Stimulated activated effector memory CD8-positive, alpha-beta T cell treated with anti-CD3 and anti-CD28 coated beads, Interleukin-12 subunit alpha, Interleukin-12 subunit beta, amount 100 ng/mL, for 72 hours (primary cell): ENCODE measurements around the gene CDC42.

ENCODE experiments used
- ATAC-seq: fragments of 150-1000 bp; cut with Tn5 transposase; 2 replicates; pipeline ENCODE4 v1.10.0; 2021
- DNase-seq, 2 donors: peaks; one replicate each; pipeline ENCODE4 v3.0.0; 2021 to 2022; ENCODE audit warnings: low spot score in 2 of 2
- H3K27ac Mint-ChIP-seq: one replicate; pipeline ENCODE4 v1.8.0; 2022; ENCODE audit warnings: mild to moderate bottlenecking, mixed read lengths
- H3K36me3 Mint-ChIP-seq: one replicate; pipeline ENCODE4 v1.8.0; 2022; ENCODE audit warnings: mild to moderate bottlenecking, mixed read lengths
- H3K4me1 Mint-ChIP-seq: one replicate; pipeline ENCODE4 v1.8.0; 2022; ENCODE audit warnings: mixed read lengths
- H3K4me3 Mint-ChIP-seq: one replicate; pipeline ENCODE4 v1.8.0; 2022; ENCODE audit warnings: mild to moderate bottlenecking, mixed read lengths
- H3K9me3 Mint-ChIP-seq: one replicate; pipeline ENCODE4 v1.8.0; 2022; ENCODE audit warnings: mixed read lengths

The CDC42 gene

DNA sequence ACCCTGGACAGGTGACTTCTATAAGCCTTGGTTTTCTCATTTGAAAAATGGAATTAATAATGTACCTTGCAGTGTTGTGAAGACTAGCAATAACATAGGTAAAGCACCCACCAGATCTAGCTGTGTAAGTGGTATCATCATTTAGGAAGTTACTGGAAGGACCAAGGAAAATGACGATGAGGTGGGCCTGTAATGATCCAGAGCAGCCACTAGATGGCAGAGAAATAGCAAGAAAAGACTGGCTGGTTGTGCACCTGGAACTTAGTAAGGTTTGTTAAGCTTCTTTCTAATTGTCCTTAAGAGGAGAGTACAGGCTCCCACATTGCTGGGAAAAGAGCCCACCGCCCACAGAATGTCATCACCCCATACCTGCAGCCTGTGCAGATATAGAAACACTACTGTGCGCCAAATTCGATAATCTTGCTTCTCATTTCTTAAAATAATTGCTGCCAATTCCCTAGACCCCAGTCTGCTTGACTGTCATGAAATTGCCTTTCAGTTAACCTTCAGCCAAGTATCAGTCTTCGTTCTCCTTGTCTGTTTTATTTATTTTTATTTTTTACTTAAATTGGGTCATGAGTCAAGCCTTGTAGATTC, 53.2 kb downstream of the CDC42 start:
- Mint-ChIP-seq H3K4me3 (peak overlapping the region; percentile 19), H3K4me1 (peaks cover 64% of the 10 kb centered on the region), H3K9me3 (no peaks in the 10 kb centered on the region), H3K36me3 (peaks cover 76% of the 10 kb centered on the region), H3K27ac (peak overlapping the region; percentile 79)
- DNase-seq (no peak), ATAC-seq (peak; percentile 49)

DNA sequence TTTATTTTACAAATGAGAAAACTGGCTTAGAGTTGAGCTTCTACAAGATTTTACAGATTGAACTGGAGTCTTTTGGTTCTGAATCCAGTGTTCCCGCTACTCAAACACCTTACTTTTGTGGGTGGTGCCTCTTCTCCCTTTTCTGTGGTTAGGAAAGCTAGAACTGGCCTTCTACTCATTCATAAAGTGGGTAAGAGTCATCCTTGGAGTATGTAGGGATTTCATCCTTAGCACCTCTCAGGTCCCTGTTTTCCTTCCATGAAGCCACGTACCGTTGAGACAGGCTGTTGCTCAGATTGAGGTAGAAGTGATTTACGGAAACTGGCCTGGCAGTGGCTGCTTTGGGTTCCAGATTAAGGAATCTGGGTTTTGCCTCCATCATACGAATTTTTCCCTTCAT, 54.6 kb downstream of the CDC42 start:
- DNase-seq, result no peak
- Mint-ChIP-seq H3K4me3 (no peak overlapping the region), H3K9me3 (no peaks in the 10 kb centered on the region), H3K36me3 (peaks cover 76% of the 10 kb centered on the region), H3K27ac (no peak overlapping the region), H3K4me1 (peaks cover 67% of the 10 kb centered on the region)
- no peak for ATAC-seq

DNA sequence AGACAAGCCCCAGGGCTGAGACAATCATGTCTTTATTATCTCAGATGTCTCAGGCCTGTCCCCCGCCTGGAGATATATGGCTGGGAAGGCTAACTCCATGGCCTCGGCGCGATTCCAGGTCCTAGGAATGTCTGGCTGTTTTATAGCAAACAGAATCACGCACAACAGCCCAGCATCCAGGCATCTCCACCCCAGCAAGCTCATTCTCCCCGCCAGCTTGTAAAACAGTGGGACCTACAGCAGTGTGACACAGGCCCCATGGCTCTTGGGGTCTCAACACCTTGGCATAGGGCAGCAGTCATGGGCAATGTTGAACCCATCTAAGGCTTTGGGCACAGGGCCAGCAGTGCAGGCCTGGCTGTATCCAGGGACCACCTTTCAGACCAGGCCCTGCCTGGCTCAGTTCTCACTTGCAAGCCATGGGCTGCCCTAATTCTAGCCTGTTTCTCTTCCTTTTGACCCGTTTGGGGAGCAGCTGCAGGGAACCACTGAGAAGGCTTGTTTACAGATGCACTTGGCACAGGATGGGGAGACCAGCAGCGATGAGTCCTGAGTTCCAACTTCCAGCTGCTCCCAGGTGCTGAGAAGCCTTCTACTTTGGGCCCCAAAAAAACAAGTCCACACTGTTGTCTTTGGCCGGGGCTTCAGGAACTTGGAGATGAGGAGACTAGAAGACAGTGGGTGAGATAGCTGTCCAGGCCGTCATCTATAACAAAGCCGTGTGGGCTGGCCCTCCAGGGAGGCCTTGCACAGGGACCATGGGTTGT, 56.0 kb downstream of the CDC42 start:
- Mint-ChIP-seq H3K4me3 (no peak overlapping the region), H3K27ac (peak overlapping the region; percentile 65), H3K9me3 (no peaks in the 10 kb centered on the region), H3K4me1 (peaks cover 65% of the 10 kb centered on the region), H3K36me3 (peaks cover 83% of the 10 kb centered on the region)
- no peak for ATAC-seq
- no peak for DNase-seq

DNA sequence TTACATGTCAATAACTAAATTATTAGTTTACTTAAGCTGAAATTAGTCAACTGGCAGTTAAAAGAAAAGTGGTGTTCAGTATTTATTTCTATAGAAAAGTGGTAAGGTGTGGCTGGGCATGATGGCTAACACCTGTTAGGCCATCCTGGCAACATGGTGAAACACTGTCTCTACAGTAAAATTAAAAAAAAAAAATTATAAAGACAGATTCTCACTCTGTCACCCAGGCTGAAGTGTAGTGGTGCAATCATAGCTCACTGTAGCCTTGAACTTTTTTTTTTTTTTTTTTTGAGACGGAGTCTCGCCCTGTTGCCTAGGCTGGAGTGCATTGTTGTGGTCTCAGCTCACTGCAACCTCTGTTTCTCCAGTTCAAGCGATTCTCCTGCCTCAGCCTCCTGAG, 57.5 kb downstream of the CDC42 start:
- Mint-ChIP-seq H3K9me3 (no peaks in the 10 kb centered on the region), H3K4me1 (peaks cover 55% of the 10 kb centered on the region), H3K4me3 (no peak overlapping the region), H3K36me3 (peaks cover 89% of the 10 kb centered on the region), H3K27ac (no peak overlapping the region)
- no peak for ATAC-seq
- DNase-seq, result no peak

DNA sequence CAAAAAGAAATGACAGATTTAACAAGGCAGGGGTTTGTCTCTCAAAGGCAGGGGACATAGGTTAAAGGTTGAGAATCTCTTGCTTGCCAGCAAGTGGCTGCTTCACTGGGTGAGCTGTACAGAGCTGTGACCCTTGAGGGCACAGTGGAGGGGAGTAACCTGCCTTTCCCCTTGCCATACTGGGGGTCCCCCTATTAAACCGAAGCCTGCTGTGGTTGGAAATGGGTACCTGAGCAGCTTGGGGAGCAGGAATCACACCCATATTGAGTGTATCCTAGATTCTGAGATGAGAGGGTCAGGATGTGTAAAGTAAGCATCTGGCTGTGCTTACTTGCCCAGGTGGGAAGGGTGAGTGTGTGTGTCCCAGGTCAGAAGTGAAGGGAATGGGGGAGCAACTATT, 58.6 kb downstream of the CDC42 start:
- Mint-ChIP-seq H3K27ac (peak overlapping the region; percentile 88), H3K4me3 (no peak overlapping the region), H3K36me3 (peaks cover 82% of the 10 kb centered on the region), H3K9me3 (no peaks in the 10 kb centered on the region), H3K4me1 (peaks cover 57% of the 10 kb centered on the region)
- DNase-seq (no peak), ATAC-seq (no peak)

DNA sequence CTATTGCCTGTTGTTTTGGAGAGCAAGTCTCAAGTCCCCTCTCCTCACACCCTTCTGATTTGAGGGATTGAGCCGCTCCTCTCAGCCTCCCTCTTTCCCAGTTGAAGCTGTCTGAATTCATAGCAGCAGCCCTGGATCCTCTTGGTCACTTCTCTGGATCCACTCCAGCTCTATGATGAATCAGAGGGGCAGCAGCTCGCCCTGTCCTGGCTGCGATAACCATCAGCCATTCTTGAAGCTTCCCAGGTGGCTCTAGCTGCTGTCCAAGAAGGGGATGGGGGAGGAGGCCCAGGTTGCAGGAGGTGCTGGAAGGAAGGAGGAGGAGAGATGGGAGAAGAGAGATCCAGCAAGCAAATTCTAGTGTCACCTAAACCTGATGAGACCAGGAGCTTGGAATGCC, 59.1 kb downstream of the CDC42 start:
- H3K4me1 Mint-ChIP-seq, result peaks cover 57% of the 10 kb centered on the region
- DNase-seq (no peak), ATAC-seq (no peak)
- H3K36me3 Mint-ChIP-seq, result peaks cover 84% of the 10 kb centered on the region
- H3K27ac Mint-ChIP-seq, result peak overlapping the region; percentile 88
- H3K4me3 Mint-ChIP-seq, result no peak overlapping the region
- H3K9me3 Mint-ChIP-seq, result no peaks in the 10 kb centered on the region

DNA sequence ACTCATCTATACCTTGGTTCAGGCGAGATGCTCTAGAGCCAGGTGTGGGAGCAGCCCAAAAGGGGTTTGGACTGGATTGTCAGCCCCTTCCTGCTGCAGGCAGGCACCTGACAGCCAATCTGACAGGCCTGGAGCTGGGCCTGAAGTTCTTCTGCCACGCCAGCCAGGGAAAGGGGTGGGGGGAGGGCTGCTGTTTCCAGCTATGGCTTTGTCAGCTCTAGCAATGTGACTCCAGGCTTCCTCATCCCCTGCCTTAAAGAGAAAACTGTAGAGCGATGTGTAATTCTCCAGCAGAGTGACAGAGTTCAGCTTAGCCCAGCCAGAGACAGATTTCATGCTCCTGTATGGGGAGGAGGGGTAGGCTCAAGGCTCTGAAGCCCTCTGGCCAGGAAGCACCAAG, 60.0 kb downstream of the CDC42 start:
- Mint-ChIP-seq H3K36me3 (peaks cover 84% of the 10 kb centered on the region), H3K4me1 (peaks cover 62% of the 10 kb centered on the region), H3K27ac (peak overlapping the region; percentile 88), H3K4me3 (no peak overlapping the region), H3K9me3 (no peaks in the 10 kb centered on the region)
- DNase-seq (no peak), ATAC-seq (no peak)

DNA sequence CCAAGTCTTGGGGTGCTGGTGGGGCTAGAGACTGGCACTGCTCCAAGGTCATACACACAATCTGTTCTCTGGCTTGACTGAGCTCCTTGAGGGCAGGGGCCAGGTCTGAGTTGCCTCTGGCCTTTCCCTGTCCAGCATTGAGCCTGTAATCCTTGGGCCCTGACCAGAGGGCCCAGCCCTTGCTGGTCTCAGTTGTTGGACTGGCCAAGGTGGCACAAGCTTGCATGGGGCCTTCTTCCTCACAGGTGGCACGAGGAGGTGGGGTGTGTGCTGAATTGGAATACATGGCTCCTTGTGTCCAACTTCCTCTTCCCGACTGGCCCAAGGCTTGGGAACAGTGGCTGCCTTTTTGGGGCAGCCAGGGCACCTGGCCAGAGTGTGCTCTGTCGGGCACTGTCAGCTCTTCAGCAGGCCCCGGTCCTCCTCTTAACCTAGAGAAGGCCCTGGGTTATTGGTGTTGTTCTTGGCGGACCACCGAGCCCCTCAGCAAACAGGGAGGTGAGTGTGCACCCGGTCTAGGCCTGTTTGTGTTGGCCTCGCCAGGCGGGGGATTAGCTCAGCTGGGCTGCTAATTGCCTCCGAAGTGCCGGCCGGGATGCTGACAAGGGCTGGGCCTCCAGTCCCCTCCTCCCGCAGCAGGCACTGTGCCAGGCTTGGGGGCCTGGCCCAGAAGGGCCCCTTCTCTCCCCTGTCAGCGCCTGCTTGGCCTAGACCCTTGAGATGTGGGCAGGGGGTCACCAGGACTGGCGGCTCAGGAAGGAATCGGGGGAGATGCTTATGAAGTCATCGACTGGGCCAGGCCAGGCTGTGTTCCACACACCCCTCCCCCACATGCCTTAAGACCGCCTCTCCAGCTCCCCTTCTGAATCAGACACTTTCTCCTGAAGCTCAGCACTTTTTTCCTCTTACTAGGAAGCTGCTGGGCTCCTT, 61.8 kb downstream of the CDC42 start:
- Mint-ChIP-seq H3K4me1 (peaks cover 51% of the 10 kb centered on the region), H3K4me3 (no peak overlapping the region), H3K27ac (peak overlapping the region; percentile 20), H3K9me3 (no peaks in the 10 kb centered on the region), H3K36me3 (peaks cover 81% of the 10 kb centered on the region)
- no peak for ATAC-seq
- DNase-seq, result no peak

DNA sequence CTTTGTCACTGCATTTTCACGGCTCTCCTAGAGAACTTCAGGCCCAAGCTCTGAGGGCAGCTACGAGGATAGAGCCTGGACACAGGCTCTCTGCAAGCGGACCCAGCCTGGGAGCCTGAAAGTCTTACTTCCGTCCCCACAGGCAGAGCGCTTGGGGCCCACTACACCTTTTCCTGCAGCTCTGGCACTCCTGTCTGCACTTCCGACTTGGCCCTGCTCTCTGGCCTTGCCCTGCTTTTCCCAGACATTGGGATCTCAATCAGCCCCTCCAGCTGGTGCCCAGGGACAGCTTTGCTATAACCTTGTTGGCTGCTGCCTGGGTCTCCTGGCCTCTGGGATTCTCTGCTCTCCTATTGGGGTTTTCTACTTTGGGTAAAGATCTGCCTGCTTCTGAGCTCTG, 62.8 kb downstream of the CDC42 start:
- ATAC-seq, result no peak
- Mint-ChIP-seq H3K4me3 (no peak overlapping the region), H3K27ac (peak overlapping the region; percentile 20), H3K4me1 (peaks cover 51% of the 10 kb centered on the region), H3K36me3 (peaks cover 77% of the 10 kb centered on the region), H3K9me3 (no peaks in the 10 kb centered on the region)
- DNase-seq, result no peak

DNA sequence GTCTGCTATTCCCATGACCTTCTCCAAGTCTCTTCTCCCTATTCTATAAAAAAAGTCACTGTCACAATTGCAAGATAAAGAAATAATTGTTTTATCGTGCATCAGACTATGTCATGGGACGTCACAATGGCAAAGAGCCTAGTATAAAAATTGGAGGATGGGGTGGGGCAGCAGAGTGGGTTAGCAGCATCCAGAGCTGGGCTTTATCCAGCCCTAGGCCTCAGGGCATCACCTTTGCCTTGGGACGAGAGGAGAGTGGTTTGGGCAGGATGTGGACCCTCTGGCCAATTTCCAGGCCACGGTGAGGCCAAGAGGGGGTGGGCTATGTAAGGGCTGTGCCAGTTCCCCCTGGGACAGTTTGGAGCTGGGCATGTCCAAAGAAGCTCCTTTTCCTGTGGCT, 64.7 kb downstream of the CDC42 start:
- H3K36me3 Mint-ChIP-seq, result peaks cover 64% of the 10 kb centered on the region
- peaks cover 42% of the 10 kb centered on the region for H3K4me1 Mint-ChIP-seq
- no peaks in the 10 kb centered on the region for H3K9me3 Mint-ChIP-seq
- no peak overlapping the region for H3K4me3 Mint-ChIP-seq
- H3K27ac Mint-ChIP-seq, result peak overlapping the region; percentile 20
- no peak for DNase-seq
- ATAC-seq, result no peak

DNA sequence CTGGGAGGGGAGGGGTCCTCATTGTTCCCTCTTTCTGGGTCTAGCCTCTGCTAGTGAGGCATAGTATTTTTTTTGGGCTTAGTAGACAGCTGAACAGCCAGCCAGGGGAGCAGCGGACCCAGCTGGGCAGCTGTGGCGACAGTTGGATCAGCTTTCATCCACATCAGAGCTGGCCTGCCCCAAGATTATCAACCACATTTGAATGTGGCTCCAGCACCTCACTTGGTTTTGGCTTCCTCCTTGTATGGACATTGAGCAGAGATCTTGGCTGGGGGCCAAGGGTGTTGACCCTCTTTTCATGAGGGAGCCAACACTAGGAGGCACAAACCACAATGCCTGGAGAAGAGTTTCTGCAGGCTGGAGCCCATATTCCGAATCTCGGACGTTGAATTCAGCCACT, 65.3 kb downstream of the CDC42 start:
- H3K4me1 Mint-ChIP-seq, result peaks cover 37% of the 10 kb centered on the region
- peaks cover 58% of the 10 kb centered on the region for H3K36me3 Mint-ChIP-seq
- ATAC-seq (no peak), DNase-seq (no peak)
- no peaks in the 10 kb centered on the region for H3K9me3 Mint-ChIP-seq
- H3K4me3 Mint-ChIP-seq, result no peak overlapping the region
- peak overlapping the region; percentile 72 for H3K27ac Mint-ChIP-seq

DNA sequence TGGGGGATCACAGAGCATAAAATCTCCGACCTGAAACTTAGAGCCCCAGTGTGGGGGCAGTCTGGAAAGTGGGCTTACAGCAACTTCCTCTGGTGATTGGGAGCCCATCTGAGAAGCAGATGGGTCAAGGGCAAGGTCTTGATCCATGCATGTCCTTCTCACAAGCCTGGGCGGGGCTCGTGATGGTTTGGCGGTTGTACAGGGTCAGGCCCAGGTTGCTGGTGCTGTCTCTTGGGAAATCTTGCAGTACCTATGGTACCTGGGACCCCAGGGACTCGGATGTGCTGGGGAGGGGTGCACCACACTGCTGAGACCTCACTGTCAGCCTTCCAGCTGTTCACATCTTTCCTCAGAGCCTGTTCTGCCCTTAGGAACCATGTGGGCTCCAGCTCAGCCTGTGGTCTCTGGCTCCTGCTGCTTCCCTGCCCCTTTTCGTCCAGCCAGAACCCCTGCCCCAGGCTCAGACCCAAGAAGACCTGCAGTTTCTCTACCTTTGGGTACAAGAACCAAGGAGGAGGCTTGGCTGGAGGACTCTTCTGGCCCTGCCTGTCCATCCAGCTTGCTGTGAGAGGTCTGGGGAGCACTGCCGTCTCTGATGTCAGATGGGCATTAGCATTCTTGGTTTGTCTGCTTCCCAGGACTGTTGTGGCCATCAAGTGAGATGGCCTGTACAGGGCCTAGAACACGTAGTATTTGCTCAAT, 65.9 kb downstream of the CDC42 start:
- H3K4me3 Mint-ChIP-seq, result no peak overlapping the region
- peaks cover 31% of the 10 kb centered on the region for H3K4me1 Mint-ChIP-seq
- no peak for DNase-seq
- H3K36me3 Mint-ChIP-seq, result peaks cover 52% of the 10 kb centered on the region
- no peak for ATAC-seq
- H3K27ac Mint-ChIP-seq, result peak overlapping the region; percentile 72
- no peaks in the 10 kb centered on the region for H3K9me3 Mint-ChIP-seq

DNA sequence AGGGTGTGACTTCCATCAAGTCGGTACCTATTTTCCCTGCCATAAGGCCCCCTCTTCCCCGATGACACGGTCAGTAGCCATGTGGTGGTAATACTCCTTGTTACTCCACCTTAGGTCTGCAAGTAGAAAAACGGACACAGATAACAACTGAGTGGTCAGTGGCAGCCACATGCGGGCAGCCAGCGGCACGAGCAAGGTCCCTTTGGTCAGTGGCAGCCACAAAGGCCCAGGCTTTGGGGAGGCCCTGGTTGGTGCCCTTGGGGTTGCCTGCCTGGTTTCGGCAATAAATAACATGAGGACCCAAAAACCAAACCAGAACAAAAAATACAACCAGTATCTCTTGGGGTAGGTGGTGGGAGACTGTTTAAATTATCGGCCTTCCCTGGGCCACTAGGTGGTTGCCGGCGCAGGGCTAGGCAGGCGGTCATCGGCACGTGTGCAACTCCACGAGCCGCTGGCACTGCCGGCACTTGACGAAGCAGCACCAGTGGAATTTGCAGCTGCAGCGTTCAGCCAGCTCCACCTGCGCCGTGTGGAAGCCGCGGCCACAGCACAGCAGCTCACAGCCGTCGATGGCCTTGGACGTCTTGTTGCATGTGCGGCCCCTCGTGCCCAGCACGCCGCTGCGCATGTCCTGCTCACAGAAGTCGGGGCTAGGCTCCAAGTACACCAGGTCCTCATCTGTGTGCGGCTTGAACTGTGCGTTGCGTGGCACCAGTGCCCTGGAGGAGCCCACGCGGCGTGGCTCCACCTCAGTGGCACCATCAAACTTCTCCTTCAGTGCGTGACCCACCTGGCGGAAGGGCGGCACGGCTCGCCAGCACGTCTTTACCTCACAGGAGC, 67.3 kb downstream of the CDC42 start:
- DNase-seq (no peak), ATAC-seq (no peak)
- H3K4me3 Mint-ChIP-seq, result no peak overlapping the region
- peaks cover 31% of the 10 kb centered on the region for H3K4me1 Mint-ChIP-seq
- H3K36me3 Mint-ChIP-seq, result peaks cover 45% of the 10 kb centered on the region
- no peaks in the 10 kb centered on the region for H3K9me3 Mint-ChIP-seq
- peak overlapping the region; percentile 83 for H3K27ac Mint-ChIP-seq

DNA sequence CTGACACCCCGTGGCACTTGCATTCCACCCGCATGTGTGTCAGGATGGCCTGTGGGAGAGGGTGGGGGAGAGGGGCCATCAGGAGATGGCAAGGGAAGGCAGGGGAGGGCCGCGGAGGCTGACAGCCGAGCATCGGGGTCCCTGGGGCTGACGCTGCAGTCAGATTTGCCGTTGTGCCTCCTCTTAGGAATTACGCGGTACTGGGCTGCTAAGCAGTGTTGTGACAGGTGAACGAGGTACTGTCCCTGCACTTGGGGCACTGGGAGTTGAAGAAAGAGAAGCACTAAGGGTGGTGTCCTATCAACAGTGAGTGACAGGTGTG, 67.9 kb downstream of the CDC42 start:
- Mint-ChIP-seq H3K27ac (peak overlapping the region; percentile 83), H3K9me3 (no peaks in the 10 kb centered on the region), H3K4me3 (no peak overlapping the region), H3K36me3 (peaks cover 46% of the 10 kb centered on the region), H3K4me1 (peaks cover 26% of the 10 kb centered on the region)
- DNase-seq (no peak), ATAC-seq (no peak)
